ENCODE results near the gene SPG7.

- TF ChIP-seq CTCF (IDR thresholded peaks at IDR 0.05) (no peak), EZH2 (IDR thresholded peaks at IDR 0.05) (no peak)
Measured at GRCh38 chr16:89517128-89517527, 8.9 kb downstream of the SPG7 start.
